Mammary epithelial cell (primary cell): ENCODE results near the gene FCHSD2.

Source experiments
- CTCF ChIP-seq, 2 donors: IDR thresholded peaks in 1 of 2; conservative IDR thresholded peaks in 1 of 2; 2 replicates each; pipeline ENCODE4 v1.5.1; 2011 to 2012; ENCODE audit warnings: inconsistent platforms in 2 of 2, low read length in 2 of 2, mild to moderate bottlenecking in 2 of 2, control low read depth in 1 of 2, low read depth in 1 of 2; ENCODE audit not compliant: insufficient read depth in 1 of 2; ENCODE audit errors: extremely low read depth in 1 of 2
- EZH2 ChIP-seq: IDR thresholded peaks from 2 replicates; pipeline ENCODE4 v1.6.1; 2012; ENCODE audit warnings: low read length, inconsistent platforms, borderline replicate concordance

GRCh38 chr11:73129198-73129597, 12.9 kb downstream of the FCHSD2 start:
- TF ChIP-seq CTCF (conservative IDR thresholded peaks at IDR 0.05 in 1 of 2, IDR thresholded peaks at IDR 0.05 in 1 of 2; ENCODE audit: extremely low read depth in 1 of 2, insufficient read depth in 1 of 2, low read depth in 1 of 2, low read length in 2 of 2) (no peak), EZH2 (no peak)
